Measurements from ENCODE around the gene RRH. TPM values are rescaled to one million over a fixed set of nuclear protein-coding genes. Genes with fewer than 3 reads are reported as not detected.
A peak's percentile ranks its signal among the peaks of the same experiment; 100 is the strongest.
"Not testable (repeated sequence)": the region's sequence is repeated elsewhere in the genome, so short reads cannot be mapped to it uniquely, and the experiment has no call there.

RRH gene, protein sequence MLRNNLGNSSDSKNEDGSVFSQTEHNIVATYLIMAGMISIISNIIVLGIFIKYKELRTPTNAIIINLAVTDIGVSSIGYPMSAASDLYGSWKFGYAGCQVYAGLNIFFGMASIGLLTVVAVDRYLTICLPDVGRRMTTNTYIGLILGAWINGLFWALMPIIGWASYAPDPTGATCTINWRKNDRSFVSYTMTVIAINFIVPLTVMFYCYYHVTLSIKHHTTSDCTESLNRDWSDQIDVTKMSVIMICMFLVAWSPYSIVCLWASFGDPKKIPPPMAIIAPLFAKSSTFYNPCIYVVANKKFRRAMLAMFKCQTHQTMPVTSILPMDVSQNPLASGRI
- total RNA-seq, result 0.22 TPM
- long read RNA-seq, result 0 reads

DNA sequence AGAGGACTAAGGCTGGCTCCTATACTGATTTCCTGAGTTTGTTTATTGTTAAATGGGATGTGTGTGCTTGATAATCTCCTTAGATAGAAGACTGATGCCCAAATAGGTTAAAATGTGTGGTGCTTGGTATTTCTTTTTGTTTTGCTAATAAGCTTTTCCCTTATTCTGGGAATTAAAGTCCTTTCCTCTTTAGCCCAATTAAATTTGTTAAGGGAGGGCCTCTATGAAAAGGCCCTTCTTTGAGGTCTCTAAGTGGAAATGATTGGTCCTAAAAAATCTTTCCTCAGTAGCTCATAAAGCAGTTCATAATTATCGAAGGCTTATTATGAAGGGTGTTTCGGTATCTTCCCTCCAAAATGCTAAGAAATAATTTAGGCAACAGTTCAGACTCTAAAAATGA lies at the start of gene RRH:
TSS of gene RRH (plus strand) at position 301 of the 400 bp plus-strand sequence. CDS start at position 357, 56 bp downstream.
- intact Hi-C loops (cut with DNase I), result no loop called here
- no peak for DNase-seq (ENCODE audit: low spot score)

DNA sequence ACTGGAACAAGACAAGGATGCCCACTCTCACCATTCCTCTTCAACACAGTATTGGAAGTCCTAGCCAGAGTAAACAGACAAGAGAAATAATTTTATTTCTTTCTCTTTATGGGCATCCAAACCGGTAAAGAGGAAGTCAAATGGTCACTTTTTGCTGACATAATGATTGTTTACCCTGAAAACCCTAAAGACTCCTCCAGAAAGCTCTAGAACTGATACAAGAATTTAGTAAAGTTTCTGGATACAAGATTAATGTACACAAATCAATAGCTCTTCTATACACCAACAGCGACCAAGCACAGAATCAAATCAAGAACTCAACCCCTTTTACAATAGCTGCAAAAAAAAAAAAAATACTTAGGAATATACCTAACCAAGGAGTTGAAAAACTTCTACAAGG lies 45.7 kb upstream of the RRH start:
- intact Hi-C loops (cut with DNase I); DNase-seq (ENCODE audit: low spot score): not testable (repeated sequence)

DNA sequence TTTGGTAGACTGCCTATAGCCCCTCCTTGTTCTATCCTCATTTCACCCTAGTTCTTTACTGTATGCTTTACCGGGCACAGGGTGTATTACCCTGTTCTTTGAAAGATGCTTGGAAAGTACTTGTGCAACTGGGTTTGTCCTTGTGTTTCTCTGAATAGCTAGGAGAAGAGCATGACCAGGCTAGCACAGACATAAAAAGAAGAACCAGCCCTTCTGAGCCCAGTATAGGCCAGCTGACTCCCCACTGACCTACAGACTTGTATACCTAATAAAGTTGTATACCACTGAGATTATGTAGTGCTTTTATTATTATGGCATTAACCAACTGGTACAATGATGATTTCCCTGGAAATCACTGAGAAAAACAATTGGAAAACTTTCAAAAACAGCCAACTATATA lies 40.9 kb upstream of the RRH start:
- DNase-seq (ENCODE audit: low spot score), result no peak
- intact Hi-C loops (cut with DNase I), result no loop called here

DNA sequence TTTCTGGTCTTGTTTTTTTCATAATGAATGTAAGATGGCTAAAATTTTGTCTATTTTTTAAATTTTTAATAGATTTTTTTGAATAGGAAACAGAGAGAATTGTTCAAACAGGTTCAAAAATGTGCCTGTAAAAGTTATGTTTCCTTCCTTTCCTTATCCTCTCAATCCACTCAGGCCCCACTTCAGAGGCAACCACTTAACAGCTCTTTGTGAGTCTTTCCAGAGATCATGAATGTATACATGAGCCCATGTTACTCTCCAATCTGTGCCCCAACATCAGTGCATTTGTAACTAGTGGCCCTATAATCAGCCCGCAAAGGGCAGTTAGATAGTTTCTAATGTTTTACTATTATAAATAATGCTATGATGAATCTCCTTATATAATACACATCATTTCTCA lies 40.0 kb upstream of the RRH start:
- no peak for DNase-seq (ENCODE audit: low spot score)
- intact Hi-C loops (cut with DNase I), result no loop called here

DNA sequence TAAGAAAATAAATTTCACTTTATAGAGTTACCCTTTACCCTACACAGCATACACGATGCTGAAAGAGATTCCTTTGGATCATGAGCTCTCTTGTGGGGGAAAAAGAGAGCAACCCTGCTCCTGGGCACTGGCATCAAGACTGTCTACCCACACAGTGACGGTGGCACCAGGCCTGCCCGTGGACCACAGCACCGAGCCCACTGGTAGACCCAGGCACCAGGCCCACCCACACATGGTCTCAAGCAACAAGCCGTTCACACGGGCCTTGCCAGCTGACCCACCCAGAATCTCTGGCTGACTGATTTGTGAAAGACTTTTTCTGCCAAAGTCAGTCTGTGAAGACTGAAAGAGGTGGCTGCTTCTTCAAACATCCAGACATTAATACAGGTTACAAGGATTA lies 32.7 kb upstream of the RRH start:
- no peak for DNase-seq (ENCODE audit: low spot score)
- intact Hi-C loops (cut with DNase I), result no loop called here

DNA sequence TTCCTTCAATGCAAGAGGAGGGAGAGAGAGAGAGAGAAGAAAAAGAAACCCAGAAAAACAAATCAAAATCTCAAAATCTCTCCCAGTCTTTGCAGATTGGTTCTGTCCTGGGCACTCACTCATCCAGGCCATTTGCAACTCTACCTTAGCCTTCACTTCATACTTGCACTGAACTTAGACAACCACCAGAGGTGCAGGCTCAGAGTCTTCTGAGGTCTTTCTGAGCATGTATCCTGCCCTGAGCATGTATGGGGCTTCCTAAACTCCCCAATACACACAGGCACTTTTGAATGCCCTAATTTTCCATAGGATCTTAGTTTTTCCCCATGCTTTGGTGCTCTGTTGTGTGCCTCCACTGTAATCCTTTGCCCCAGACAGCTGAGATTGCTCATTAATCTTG lies 28.9 kb upstream of the RRH start:
- intact Hi-C loops (cut with DNase I), result no loop called here

DNA sequence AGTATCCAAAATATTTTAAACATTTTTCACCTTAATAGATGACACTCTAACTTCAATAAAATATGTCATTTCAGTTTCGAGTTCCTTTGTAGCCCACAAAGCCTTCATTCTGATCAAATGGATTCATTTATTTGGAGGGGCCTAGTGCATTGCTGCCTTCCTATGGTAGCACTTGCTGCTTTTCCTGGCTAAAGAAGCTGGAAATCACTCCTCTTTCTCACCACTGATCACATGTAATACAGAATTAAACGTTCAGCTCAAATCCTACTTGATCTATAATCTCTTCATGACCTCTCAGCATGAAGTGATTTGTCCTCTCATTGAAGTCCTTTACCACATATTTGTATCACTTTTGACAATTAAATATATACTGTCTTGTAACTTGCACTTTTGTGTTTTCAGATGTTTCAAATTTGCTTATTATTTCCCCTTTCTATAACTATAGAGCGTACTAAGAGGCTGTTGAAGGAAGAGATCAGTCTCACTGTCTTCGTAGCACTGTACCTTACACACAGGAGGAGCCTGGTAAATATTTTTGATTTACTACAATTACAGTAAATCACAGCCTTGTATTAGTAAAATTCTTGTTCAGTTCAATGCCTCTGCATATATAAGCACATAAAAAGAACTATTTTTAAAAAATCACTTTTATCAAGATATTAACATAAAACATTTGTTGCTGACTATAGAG lies 26.5 kb upstream of the RRH start:
- DNase-seq (ENCODE audit: low spot score), result no peak
- intact Hi-C loops (cut with DNase I), result loop anchor here (5.0 kb wide), 1 partner anchor 69 kb away; the partner anchor contains the start of gene PLA2G12A

More for the DNA sequence above, 28.9 kb upstream of the RRH start:
- DNase-seq (ENCODE audit: low spot score), result no peak

DNA sequence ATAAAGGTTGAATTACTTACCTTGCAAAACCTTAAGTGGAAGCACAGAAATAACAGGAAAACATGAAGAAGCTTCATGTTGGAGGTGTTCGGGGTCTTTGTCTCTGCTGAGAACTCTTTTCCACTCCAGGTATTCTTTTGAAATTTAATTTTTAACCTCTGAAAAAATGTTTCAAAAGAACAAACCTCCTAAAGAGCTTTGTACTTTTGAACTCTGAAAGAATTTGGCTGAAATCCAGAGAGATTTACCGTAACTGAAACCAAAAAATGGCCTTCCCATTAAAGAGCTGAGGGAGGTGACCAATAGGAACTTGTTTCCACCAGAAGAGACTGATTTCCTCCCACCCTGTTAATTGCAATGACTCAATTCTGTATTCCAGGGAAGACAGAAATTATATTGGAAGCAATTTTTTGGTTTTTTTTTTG lies 25.9 kb upstream of the RRH start, which contains the start of gene CFI:
TSS of gene CFI (minus strand) at position 105 of the 425 bp plus-strand sequence. CDS start at position 77, 28 bp downstream.
- no peak for DNase-seq (ENCODE audit: low spot score)
- intact Hi-C loops (cut with DNase I), result loop anchor here (5.0 kb wide), 1 partner anchor 70 kb away; the partner anchor contains the start of gene PLA2G12A

DNA sequence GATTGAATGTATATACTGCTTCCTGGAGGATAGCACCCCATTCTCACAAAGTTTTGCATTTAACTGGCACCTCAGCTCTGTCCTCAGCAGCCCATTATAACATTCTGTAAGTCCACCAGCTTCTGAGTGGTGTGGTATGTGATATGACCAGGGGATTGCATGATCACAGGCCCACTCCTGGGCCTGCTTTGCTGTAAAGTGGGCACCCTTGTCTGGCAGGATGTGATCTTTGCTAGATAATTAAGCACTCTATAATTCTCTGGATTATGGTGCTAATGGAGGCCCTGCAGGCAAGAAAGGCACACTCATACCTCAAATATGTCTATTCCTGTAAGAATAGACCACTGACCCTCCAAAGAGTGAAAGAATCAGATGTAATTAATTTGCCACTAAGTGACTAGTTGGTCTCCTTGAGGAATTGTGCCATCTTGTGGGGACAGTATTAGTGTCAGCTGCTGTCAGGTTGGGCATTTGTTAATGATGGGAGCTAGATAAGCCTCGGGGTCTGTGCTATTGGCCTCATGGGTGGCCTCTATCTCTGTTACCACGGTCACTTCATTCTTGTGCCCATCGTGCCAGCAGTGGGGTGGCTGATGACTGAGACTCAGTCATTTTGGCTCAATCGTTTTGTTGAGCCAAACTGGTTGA lies 23.7 kb upstream of the RRH start:
- intact Hi-C loops (cut with DNase I), result loop anchor here (5.0 kb wide), 1 partner anchor 72 kb away; the partner anchor contains the start of gene PLA2G12A
- no peak for DNase-seq (ENCODE audit: low spot score)

DNA sequence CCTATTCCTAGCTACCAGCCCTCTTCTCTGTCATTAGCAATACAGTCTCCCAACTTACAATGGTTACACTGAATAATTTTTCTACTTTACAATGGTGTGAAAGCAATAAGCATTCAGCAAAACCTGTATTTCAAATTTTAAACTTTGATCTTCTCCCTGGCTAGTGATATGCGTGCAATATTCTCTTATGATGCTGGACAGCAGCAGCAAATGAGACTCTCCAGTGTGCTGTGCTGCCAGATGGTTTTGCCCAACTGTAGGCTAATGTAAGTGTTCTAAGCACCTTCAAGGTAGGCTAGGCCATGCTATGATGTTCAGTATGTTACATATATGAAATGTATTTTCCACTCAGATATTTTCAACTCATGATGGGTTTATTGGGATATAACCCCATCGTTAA lies 18.1 kb upstream of the RRH start:
- intact Hi-C loops (cut with DNase I), result loop anchor here (10.0 kb wide), 2 partner anchors 165 to 245 kb away; partner anchors contain the start of gene MCUB
- no peak for DNase-seq (ENCODE audit: low spot score)

DNA sequence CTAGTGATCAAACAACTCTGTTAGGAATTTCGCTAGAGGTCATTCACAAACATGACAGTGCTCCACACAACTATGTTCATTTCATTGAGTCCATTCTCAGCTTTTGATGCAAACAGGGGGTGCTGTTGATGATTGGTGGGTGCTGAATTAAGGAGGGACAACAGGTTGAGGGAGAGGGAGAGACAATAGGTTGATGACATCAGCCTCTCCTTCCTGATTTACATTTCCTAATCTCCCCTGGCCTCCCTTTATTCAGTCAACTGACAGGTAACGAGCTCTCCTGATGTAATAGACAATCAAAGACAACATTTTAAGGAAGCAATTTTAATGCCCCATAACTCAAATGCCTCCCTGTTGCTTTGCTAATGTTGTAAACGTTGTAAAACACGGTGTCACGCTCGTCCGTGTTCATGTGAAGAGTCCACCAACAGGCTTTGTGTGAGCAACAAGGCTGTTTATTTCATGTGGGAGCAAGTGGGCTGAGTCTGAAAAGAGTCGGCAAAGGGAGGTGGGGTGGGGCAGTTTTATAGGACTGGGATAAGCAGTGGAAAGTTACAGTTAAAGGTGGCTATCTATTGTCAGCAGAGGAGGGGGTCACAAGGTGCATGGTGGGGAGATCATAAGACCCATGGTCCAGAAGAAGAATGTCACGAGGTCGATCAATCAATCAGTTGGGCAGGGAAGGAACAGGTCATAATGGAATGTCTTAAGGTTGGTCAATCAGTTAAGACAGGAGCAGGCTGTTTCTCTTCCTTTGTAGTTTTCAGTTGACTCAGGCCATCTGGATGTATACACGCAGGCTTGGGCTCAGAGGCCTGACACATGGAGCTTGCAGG lies 17.0 kb upstream of the RRH start:
- DNase-seq (ENCODE audit: low spot score), result no peak
- intact Hi-C loops (cut with DNase I), result loop anchor here (10.0 kb wide), 2 partner anchors 164 to 246 kb away; partner anchors contain the start of gene MCUB

DNA sequence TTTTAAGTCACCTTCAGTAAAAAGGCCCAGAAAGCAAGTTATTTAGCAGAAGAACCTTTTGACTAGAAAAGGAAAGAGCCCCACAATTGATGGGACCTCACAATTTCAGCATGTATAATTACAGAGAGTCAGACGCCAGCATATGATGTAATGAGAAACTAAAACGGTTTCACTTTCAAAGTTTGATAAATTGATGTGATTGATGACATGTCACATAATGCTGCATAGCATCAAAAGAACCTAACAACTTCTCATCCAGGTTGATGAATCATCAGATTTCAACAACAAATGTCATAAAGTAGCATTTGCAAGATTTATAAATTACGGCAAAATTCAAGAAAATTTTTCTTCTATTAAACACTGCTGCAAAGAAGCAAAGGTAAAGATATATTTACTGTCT lies 16.1 kb upstream of the RRH start:
- no peak for DNase-seq (ENCODE audit: low spot score)
- intact Hi-C loops (cut with DNase I), result loop anchor here (10.0 kb wide), 2 partner anchors 163 to 247 kb away; partner anchors contain the start of gene MCUB

DNA sequence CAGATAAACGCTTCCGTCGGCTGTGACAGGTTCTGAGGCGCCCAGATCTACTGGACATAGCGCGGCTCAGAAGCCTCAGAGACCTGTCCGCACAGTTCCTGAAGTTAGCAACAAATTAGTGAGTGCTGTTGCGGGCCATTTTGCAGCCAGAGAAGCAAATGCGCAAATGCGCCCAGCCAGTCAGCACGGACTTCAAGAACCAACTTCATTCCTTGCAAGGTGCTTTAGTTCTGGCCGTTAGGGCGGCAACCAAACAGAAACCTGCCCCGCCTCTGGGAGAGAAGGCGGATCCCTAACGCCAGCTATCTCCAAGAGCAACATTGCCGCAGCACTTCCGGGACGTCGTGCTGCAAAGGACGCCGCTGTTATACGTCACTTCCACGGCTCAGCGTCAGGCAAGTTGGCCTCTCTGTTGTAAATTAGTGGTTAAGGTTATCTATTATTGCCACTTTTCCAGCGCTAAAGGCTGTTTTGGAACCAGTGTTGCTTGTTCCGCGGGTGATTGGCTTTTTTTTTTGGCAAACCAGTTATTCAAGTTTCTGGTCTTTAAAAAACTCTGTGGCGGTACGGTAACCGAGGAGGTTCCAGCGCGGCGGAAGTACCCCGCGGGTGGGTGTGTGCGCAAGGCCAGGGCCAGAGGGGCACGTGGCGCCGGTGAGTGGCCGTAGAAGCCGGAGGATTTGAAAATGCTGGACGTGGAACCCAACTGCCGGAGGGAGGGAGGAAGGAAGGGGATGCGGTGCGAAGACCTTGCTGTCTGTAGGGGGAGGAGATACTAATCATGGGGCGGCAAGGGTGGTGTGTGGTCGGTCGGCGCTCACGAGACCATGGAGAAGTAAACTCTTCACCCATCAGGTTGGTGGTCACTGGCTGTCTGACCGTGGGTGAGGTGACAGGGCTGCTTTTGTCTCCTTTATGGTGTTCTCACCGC lies 12.4 kb upstream of the RRH start, which contains the start of gene GAR1:
TSS of gene GAR1 (plus strand) at position 612 of the 931 bp plus-strand sequence. CDS start 403 bp downstream, outside the sequence.
- intact Hi-C loops (cut with DNase I), result loop anchor here (1.0 to 10.0 kb wide), 5 partner anchors 86 to 383 kb away; partner anchors contain the start of genes CASP6, MCUB and SEC24B
- peak; percentile 96 for DNase-seq (ENCODE audit: low spot score)

DNA sequence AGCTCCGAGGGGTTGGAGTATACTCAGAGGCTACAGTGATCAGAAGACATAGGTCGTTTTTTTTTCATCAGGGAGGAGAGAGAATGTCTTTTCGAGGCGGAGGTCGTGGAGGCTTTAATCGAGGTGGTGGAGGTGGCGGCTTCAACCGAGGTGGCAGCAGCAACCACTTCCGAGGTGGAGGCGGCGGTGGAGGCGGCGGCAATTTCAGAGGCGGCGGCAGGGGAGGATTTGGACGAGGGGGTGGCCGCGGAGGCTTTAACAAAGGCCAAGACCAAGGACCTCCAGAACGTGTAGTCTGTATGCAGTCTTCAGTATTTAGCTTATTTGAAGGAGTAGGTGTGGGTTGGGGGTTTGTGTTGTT lies 11.7 kb upstream of the RRH start:
- DNase-seq (ENCODE audit: low spot score), result no peak

DNA sequence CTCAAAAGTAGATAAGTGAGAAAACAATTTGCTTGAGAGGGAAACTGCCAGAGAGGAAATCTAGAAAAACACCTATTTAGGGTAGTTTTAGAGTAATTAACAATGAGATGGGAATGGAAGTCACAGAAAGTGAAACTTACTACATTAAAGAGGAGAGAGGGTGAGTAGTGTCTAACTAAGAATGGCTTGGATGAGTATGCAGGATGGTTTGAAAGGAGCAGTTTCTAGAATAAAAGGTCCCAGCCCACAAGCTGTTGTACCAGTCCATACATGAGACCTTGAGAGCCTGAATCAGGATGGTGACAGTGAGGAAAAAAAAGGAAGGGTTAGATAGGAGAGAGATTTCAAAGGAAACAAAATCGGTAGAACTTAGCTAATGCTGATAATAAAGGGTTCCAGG lies 10.9 kb upstream of the RRH start:
- intact Hi-C loops (cut with DNase I), result loop anchor here (5.0 to 10.0 kb wide), 3 partner anchors 115 to 252 kb away; partner anchors contain the start of genes CASP6 and MCUB
- no peak for DNase-seq (ENCODE audit: low spot score)

More for the DNA sequence above, 11.7 kb upstream of the RRH start:
- intact Hi-C loops (cut with DNase I), result loop anchor here (5.0 to 10.0 kb wide), 3 partner anchors 114 to 251 kb away; partner anchors contain the start of genes CASP6 and MCUB

DNA sequence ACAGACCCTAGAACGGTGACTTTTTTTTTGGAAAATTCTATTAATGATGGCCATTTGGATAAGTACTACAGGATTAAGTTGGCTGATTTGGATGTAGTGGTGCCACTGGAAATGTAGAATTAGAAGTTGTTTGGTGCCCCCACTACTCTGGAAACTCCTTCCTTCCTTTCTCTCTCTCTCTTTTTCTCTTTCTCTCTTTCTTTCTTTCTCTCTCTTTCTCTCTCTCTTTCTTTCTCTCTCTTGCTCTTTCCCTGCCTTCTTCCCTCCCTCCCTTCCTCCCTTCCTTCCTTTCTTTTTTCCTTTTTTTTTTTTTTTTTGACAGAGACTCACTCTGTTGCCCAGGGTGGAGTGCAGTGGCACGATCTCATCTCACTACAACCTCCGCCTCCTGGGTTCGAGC lies 9.5 kb upstream of the RRH start:
- intact Hi-C loops (cut with DNase I), result loop anchor here (5.0 to 10.0 kb wide), 3 partner anchors 116 to 253 kb away; partner anchors contain the start of genes CASP6 and MCUB
- DNase-seq (ENCODE audit: low spot score), result no peak

DNA sequence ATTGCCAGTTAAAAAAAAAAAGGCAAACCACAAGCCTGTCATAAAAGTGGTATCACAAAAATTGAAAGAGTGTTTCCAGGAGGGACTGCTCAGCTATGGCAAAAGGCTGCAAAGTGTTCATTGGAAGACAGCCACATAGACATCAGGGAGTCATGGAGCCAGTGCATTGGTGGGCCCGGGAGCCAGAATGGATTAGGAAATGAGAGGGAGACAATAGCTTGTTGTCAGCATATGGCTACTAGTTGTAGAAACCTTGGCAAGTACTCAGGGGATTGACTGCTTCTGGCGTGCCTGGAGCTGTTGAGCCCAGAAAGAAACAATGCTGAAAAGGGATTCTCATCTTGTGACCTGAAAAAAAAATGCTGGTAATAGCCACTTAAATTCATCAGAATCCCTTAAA lies 7.2 kb upstream of the RRH start:
- intact Hi-C loops (cut with DNase I), result no loop called here
- no peak for DNase-seq (ENCODE audit: low spot score)

DNA sequence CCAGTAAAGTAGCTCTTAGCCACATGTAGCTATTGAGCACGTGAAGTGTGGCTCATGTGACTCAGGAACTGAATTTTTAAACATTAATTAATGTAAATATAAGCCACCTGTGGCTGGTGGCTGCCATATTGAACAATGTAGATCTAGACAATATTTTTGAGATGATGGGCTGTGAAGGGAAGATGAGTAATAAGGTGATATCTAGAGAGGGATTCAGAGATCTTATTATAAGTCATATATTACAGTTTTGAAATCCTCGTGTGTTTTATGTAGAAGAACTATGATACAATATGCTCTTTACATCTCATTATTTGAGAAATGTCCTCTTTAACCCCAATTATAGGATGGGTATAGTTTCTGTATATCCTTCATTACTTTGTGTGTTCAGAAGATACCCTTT lies 6.6 kb upstream of the RRH start:
- intact Hi-C loops (cut with DNase I), result no loop called here
- DNase-seq (ENCODE audit: low spot score), result no peak

Data from cardiac septum (tissue), 1 donor.